Measurements from ENCODE around the gene SMYD3. TPM values are rescaled to one million over a fixed set of nuclear protein-coding genes. Genes with fewer than 3 reads are reported as not detected.
"Not testable (repeated sequence)": the region's sequence is repeated elsewhere in the genome, so short reads cannot be mapped to it uniquely, and the experiment has no call there.

The SMYD3 gene
- total and polyA plus RNA-seq, 2 donors (not counting 1 experiment from before 2014, with no cell fraction given): 9.7 to 37.2 TPM

GRCh38 chr1:245715291-245715701 lies 791.8 kb downstream of the SMYD3 start:
- H3K4me2 ChIP-seq (replicated peaks; ENCODE audit: low read depth, low read length, poor library complexity, severe bottlenecking): no peak overlapping the region
- H3K36me3 ChIP-seq (replicated peaks in 1 of 2; ENCODE audit: control extremely low read depth in 1 of 2, control insufficient read depth in 1 of 2, extremely low read depth in 1 of 2, insufficient read depth in 2 of 2, low read length in 1 of 2): no peaks in the 10 kb centered on the region
- WGBS (ENCODE audit: insufficient coverage): 31% methylated on average over 8 of the region's 9 CpGs
- H3K27me3 ChIP-seq (replicated peaks in 1 of 4; ENCODE audit: control extremely low read depth in 1 of 4, control insufficient read depth in 3 of 4, insufficient read depth in 4 of 4, low read length in 3 of 4): no peaks in the 10 kb centered on the region
- TF ChIP-seq, protein P1, sequence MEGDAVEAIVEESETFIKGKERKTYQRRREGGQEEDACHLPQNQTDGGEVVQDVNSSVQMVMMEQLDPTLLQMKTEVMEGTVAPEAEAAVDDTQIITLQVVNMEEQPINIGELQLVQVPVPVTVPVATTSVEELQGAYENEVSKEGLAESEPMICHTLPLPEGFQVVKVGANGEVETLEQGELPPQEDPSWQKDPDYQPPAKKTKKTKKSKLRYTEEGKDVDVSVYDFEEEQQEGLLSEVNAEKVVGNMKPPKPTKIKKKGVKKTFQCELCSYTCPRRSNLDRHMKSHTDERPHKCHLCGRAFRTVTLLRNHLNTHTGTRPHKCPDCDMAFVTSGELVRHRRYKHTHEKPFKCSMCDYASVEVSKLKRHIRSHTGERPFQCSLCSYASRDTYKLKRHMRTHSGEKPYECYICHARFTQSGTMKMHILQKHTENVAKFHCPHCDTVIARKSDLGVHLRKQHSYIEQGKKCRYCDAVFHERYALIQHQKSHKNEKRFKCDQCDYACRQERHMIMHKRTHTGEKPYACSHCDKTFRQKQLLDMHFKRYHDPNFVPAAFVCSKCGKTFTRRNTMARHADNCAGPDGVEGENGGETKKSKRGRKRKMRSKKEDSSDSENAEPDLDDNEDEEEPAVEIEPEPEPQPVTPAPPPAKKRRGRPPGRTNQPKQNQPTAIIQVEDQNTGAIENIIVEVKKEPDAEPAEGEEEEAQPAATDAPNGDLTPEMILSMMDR (IDR thresholded peaks at IDR 0.05): no peak
- no peak for TF ChIP-seq EZH2 (IDR thresholded peaks at IDR 0.05; ENCODE audit: borderline replicate concordance, insufficient read depth, low read depth, low read length, poor library complexity, severe bottlenecking)
- no peak overlapping the region for H3K9ac ChIP-seq (ENCODE audit: low read length)
- no peak overlapping the region for H3K4me3 ChIP-seq (ENCODE audit: control extremely low read depth in 1 of 5, extremely low read depth in 1 of 5, insufficient read depth in 1 of 5, low read depth in 2 of 5, low read length in 4 of 5)
- H3K9me3 ChIP-seq (ENCODE audit: control extremely low read depth in 1 of 3, control insufficient read depth in 2 of 3, insufficient read depth in 1 of 3, low read length in 2 of 3): no peaks in the 10 kb centered on the region
- H3K4me3 Mint-ChIP-seq: no peak overlapping the region
- H3K79me2 ChIP-seq (ENCODE audit: control insufficient read depth, insufficient read depth, low read length): no peaks in the 10 kb centered on the region
- H3K4me1 ChIP-seq (ENCODE audit: control insufficient read depth in 2 of 2, insufficient read depth in 2 of 2, low read length in 2 of 2): peaks cover 0 to 4% of the 10 kb centered on the region in 2 donors
- intact Hi-C loops (cut with micrococcal nuclease): no loop called here
- no peaks in the 10 kb centered on the region for H3K4me1 Mint-ChIP-seq
- no peaks in the 10 kb centered on the region for H3K9me3 Mint-ChIP-seq (ENCODE audit: insufficient read depth)
- H4K20me1 ChIP-seq (ENCODE audit: control insufficient read depth, insufficient read depth, low read length, poor library complexity, severe bottlenecking): no peaks in the 10 kb centered on the region
- CTCF ChIA-PET: interaction anchor here (1.2 kb wide), 1 partner anchor 10 kb away, joined by 3 read pairs; no protein-coding TSS in a partner anchor
- no peak overlapping the region for H3K27ac Mint-ChIP-seq
- POLR2A ChIA-PET: no interaction called here
- no peak overlapping the region for H3K27ac ChIP-seq (ENCODE audit: low read length in 2 of 2)
- H3K27me3 Mint-ChIP-seq: peaks cover 6% of the 10 kb centered on the region
- no peak for ATAC-seq (ENCODE audit: low read depth)
- DNase-seq: no peak
- H2AFZ ChIP-seq (ENCODE audit: insufficient read depth, low read depth, low read length, poor library complexity, severe bottlenecking): no peak overlapping the region

DNA sequence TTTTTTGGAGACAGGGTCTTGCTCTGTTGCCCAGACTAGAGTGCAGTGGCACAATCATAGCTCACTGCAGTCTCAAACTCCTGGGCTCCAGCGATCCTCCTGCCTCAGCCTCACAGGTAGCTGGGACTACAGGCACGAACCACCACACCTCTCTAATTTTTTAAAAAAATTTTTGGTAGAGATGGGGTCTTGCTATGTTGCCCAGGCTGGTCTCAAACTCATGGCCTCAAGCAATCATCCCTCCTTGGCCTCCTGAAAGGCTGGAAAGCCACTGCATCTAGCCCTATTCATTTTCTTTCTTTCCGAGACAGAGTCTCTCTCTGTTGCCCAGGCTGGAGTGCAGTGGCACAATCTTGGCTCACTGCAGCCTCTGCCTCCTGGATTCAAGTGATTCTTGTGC lies 793.1 kb downstream of the SMYD3 start:
- H3K9ac ChIP-seq (ENCODE audit: low read length); H3K4me3 ChIP-seq (ENCODE audit: control extremely low read depth in 1 of 5, extremely low read depth in 1 of 5, insufficient read depth in 1 of 5, low read depth in 2 of 5, low read length in 4 of 5); H3K27me3 ChIP-seq (replicated peaks in 1 of 4; ENCODE audit: control extremely low read depth in 1 of 4, control insufficient read depth in 3 of 4, insufficient read depth in 4 of 4, low read length in 3 of 4); H3K36me3 ChIP-seq (replicated peaks in 1 of 2; ENCODE audit: control extremely low read depth in 1 of 2, control insufficient read depth in 1 of 2, extremely low read depth in 1 of 2, insufficient read depth in 2 of 2, low read length in 1 of 2); H3K27ac ChIP-seq (ENCODE audit: low read length in 2 of 2); H4K20me1 ChIP-seq (ENCODE audit: control insufficient read depth, insufficient read depth, low read length, poor library complexity, severe bottlenecking); H3K27ac Mint-ChIP-seq; H3K9me3 Mint-ChIP-seq (ENCODE audit: insufficient read depth); H3K4me2 ChIP-seq (replicated peaks; ENCODE audit: low read depth, low read length, poor library complexity, severe bottlenecking); intact Hi-C loops (cut with micrococcal nuclease); H3K9me3 ChIP-seq (ENCODE audit: control extremely low read depth in 1 of 3, control insufficient read depth in 2 of 3, insufficient read depth in 1 of 3, low read length in 2 of 3); H2AFZ ChIP-seq (ENCODE audit: insufficient read depth, low read depth, low read length, poor library complexity, severe bottlenecking); ATAC-seq (ENCODE audit: low read depth); H3K4me1 ChIP-seq (ENCODE audit: control insufficient read depth in 2 of 2, insufficient read depth in 2 of 2, low read length in 2 of 2); POLR2A ChIA-PET; H3K79me2 ChIP-seq (ENCODE audit: control insufficient read depth, insufficient read depth, low read length); H3K27me3 Mint-ChIP-seq; H3K4me1 Mint-ChIP-seq; DNase-seq; H3K4me3 Mint-ChIP-seq: not testable (repeated sequence)
- CTCF ChIA-PET: interaction anchor here (0.7 kb wide), 1 partner anchor 47 kb away, joined by 3 read pairs; no protein-coding TSS in a partner anchor
- 100% methylated on average over 2 of the region's 3 CpGs for WGBS (ENCODE audit: insufficient coverage)
